Astrocyte of the spinal cord (primary cell): ENCODE measurements around the gene ABCA13.
A peak's percentile ranks its signal among the peaks of the same experiment; 100 is the strongest.

Experiments
- DNase-seq: peaks from one replicate; pipeline ENCODE4 v3.0.0; 2011; ENCODE audit warnings: low read depth, low spot score
- H3K4me3 ChIP-seq: 2 replicates; pipeline ENCODE4 v1.5.1; 2011; ENCODE audit warnings: low read depth, mild to moderate bottlenecking, low read length, moderate library complexity
- CTCF ChIP-seq: IDR thresholded peaks from 2 replicates; pipeline ENCODE4 v1.5.1; 2012; ENCODE audit warnings: low read depth, mild to moderate bottlenecking, low read length, inconsistent platforms
- in situ Hi-C: cut with HindIII; loops from 2 replicates; pipeline ENCODE4 v1.10.0; 2017; ENCODE audit warnings: low sequenced_read_pairs

Gene ABCA13

GRCh38 chr7:48154792-48155413 lies 16.4 kb upstream of the ABCA13 start:
- peak; percentile 60 for DNase-seq
- TF ChIP-seq CTCF, result peak; percentile 84
- no peak overlapping the region for H3K4me3 ChIP-seq
- in situ Hi-C loops, result no loop called here

- DNase-seq, result peak; percentile 44
- TF ChIP-seq CTCF, result no peak
- H3K4me3 ChIP-seq, result no peak overlapping the region
- in situ Hi-C loops, result no loop called here
Observed at GRCh38 chr7:48158404-48158803, 12.9 kb upstream of the ABCA13 start.

- in situ Hi-C loops, result no loop called here
- no peak overlapping the region for H3K4me3 ChIP-seq
- peak; percentile 77 for DNase-seq
- TF ChIP-seq CTCF, result no peak
Observed at GRCh38 chr7:48161407-48162125, 9.7 kb upstream of the ABCA13 start.

GRCh38 chr7:48165157-48165556 lies 6.1 kb upstream of the ABCA13 start:
- TF ChIP-seq CTCF, result no peak
- in situ Hi-C loops, result no loop called here
- no peak overlapping the region for H3K4me3 ChIP-seq
- no peak for DNase-seq

- TF ChIP-seq CTCF, result peak; percentile 31
- in situ Hi-C loops, result no loop called here
- DNase-seq, result peak; percentile 62
- no peak overlapping the region for H3K4me3 ChIP-seq
Observed at GRCh38 chr7:48168159-48168558, 3.1 kb upstream of the ABCA13 start.

- in situ Hi-C loops, result no loop called here
- no peak for TF ChIP-seq CTCF
- no peak overlapping the region for H3K4me3 ChIP-seq
- DNase-seq, result no peak
Observed at GRCh38 chr7:48170506-48170905, 752 bp upstream of the ABCA13 start.
